HG02623 (cell line): ENCODE results near the gene MAP3K5.
A peak's percentile ranks its signal among the peaks of the same experiment; 100 is the strongest.

Source experiments
- ATAC-seq: cut with Tn5 transposase; IDR thresholded peaks from one replicate; pipeline ENCODE4 v1.9.1; 2021; ENCODE audit warnings: moderate library complexity; ENCODE audit not compliant: unreplicated experiment

Gene MAP3K5

GRCh38 chr6:136750696-136751521, 41.4 kb downstream of the MAP3K5 start:
- ATAC-seq: no peak

- no peak for ATAC-seq
Measured at GRCh38 chr6:136749359-136749997, 42.8 kb downstream of the MAP3K5 start.

GRCh38 chr6:136747507-136747906, 44.8 kb downstream of the MAP3K5 start:
- ATAC-seq: no peak

GRCh38 chr6:136745300-136745699, 47.0 kb downstream of the MAP3K5 start:
- ATAC-seq: no peak

- ATAC-seq: no peak
Measured at GRCh38 chr6:136744889-136745288, 47.4 kb downstream of the MAP3K5 start.

GRCh38 chr6:136742125-136742524, 50.2 kb downstream of the MAP3K5 start:
- no peak for ATAC-seq

- no peak for ATAC-seq
Measured at GRCh38 chr6:136740050-136740974, 52.0 kb downstream of the MAP3K5 start.

- ATAC-seq: no peak
Measured at GRCh38 chr6:136739501-136739900, 52.8 kb downstream of the MAP3K5 start.

GRCh38 chr6:136739071-136739470, 53.2 kb downstream of the MAP3K5 start:
- ATAC-seq: no peak

GRCh38 chr6:136738692-136739057, 53.6 kb downstream of the MAP3K5 start:
- no peak for ATAC-seq

- no peak for ATAC-seq
Measured at GRCh38 chr6:136737871-136738691, 54.2 kb downstream of the MAP3K5 start.

- ATAC-seq: no peak
Measured at GRCh38 chr6:136737374-136737844, 54.9 kb downstream of the MAP3K5 start.

- peak; percentile 54 for ATAC-seq
Measured at GRCh38 chr6:136736281-136736960, 55.9 kb downstream of the MAP3K5 start.

GRCh38 chr6:136734977-136735376, 57.3 kb downstream of the MAP3K5 start:
- ATAC-seq: no peak

GRCh38 chr6:136732889-136733288, 59.4 kb downstream of the MAP3K5 start:
- ATAC-seq: no peak

GRCh38 chr6:136729832-136730231, 62.4 kb downstream of the MAP3K5 start:
- no peak for ATAC-seq

- no peak for ATAC-seq
Measured at GRCh38 chr6:136728976-136729515, 63.2 kb downstream of the MAP3K5 start.

- no peak for ATAC-seq
Measured at GRCh38 chr6:136728033-136728939, 64.0 kb downstream of the MAP3K5 start.
